ENCODE data around the gene ZFAND3.

DNA sequence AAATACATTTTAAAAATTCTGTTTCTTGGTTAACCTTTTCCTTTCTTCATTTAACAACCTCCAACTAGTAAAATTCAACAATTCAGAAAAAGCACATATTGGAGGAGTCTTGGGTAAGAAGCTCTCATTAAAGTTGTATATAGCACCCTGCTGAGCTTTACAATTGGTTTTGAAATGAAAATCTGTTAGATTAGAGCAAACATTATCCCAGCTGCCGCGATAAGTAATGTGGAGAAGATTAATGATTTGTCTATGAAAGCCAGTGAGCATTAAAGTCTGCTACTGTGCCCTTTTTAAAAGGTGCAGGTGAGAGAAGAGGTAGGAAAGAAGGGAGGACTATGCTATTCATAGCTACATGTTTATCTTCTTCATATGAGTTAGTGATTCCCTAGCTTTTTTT lies 201.5 kb downstream of the ZFAND3 start:
- TF ChIP-seq ZNF274 (IDR thresholded peaks at IDR 0.05; ENCODE audit: low read depth, low read length) (no peak), YY1 (IDR thresholded peaks at IDR 0.05; ENCODE audit: insufficient read depth, insufficient read length) (no peak), SUZ12 (IDR thresholded peaks at IDR 0.05; ENCODE audit: extremely low read depth, insufficient read depth, insufficient read length) (no peak)

All from NT2/D1 (cell line).